Fibroblast of peridontal ligament (primary cell): Measurements from ENCODE around the gene SIPA1.

Experiments
- DNase-seq: peaks from one replicate; pipeline ENCODE4 v3.0.0-alpha.2; 2010; ENCODE audit errors: extremely low read depth

SIPA1 gene, protein sequence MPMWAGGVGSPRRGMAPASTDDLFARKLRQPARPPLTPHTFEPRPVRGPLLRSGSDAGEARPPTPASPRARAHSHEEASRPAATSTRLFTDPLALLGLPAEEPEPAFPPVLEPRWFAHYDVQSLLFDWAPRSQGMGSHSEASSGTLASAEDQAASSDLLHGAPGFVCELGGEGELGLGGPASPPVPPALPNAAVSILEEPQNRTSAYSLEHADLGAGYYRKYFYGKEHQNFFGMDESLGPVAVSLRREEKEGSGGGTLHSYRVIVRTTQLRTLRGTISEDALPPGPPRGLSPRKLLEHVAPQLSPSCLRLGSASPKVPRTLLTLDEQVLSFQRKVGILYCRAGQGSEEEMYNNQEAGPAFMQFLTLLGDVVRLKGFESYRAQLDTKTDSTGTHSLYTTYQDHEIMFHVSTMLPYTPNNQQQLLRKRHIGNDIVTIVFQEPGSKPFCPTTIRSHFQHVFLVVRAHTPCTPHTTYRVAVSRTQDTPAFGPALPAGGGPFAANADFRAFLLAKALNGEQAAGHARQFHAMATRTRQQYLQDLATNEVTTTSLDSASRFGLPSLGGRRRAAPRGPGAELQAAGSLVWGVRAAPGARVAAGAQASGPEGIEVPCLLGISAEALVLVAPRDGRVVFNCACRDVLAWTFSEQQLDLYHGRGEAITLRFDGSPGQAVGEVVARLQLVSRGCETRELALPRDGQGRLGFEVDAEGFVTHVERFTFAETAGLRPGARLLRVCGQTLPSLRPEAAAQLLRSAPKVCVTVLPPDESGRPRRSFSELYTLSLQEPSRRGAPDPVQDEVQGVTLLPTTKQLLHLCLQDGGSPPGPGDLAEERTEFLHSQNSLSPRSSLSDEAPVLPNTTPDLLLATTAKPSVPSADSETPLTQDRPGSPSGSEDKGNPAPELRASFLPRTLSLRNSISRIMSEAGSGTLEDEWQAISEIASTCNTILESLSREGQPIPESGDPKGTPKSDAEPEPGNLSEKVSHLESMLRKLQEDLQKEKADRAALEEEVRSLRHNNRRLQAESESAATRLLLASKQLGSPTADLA

DNA sequence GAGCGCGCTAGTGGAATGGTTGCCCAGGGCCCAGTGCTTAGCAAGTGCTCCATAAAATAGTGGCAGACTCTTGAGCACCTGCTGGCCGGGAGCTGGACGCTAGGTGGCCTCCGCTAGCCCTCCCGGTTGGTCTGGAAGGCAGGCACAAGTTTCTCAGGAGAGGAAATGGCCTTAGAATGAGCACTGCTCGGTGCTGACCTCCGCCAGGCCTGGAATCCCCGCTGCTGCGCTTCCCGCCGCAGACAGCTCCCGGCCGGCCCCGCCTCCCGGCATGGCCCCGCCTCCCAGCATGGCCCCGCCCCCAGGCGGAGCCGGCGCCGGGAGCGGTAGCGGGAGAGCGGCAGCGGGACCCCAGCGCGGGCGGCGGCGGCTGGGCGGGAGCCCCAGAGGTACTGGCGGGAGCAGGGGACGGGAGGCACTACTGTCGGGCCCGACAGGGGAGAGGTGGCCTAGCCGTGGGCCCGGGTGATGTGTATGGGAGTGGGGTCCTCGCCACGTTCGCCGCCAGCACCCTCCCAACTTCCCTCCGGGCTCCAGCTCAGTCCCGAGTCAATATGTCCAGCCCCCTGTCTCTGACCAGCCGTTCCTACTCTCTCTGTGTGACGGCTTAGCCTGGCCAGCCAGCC, at the start of gene SIPA1:
TSS of gene SIPA1 (plus strand) at position 308 of the 626 bp plus-strand sequence. CDS start 2,821 bp downstream, outside the sequence.
- DNase-seq = peak; percentile 72

DNA sequence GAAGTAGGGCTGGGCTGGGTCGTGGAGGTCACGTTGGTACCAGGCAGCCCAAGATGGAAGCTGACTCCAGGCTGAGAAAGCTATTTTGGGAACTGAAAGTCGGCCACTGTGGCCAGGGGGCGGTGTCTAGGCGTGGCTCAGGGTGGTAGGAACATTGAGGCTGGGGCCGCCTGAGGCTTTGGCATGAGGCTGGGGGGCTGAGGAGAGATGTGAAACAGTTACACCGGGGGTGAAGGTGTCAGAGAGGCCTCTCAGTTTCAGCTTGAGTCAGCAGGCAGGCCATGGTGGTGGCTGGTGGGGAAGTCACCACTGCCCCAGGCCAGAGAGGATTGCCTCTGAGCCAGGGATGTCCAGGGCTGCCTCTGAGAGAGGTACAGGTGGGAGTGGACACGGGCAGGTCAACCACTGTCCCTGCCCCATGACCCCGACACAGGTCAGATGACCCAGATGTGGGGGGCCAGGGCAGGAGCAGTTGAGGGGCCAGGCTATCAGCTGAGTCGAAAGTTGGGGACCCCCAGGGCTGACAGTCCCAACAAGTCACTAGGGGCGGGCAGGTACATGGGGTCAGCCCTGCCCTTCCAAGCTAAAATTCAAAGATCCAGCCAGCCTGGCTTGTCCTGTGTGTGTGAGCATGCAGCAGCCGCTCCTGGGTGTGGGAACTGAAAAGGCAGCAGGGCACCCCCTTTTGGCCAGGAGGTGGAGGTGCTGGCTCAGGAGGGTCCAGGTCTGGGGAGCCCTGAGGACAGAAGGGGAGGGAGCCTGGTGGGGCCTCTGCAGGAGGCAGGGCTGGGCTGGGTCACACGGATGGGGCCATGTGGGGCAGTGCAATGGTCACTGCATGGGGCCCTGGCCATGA, 49.5 kb upstream of the SIPA1 start:
- no peak for DNase-seq

DNA sequence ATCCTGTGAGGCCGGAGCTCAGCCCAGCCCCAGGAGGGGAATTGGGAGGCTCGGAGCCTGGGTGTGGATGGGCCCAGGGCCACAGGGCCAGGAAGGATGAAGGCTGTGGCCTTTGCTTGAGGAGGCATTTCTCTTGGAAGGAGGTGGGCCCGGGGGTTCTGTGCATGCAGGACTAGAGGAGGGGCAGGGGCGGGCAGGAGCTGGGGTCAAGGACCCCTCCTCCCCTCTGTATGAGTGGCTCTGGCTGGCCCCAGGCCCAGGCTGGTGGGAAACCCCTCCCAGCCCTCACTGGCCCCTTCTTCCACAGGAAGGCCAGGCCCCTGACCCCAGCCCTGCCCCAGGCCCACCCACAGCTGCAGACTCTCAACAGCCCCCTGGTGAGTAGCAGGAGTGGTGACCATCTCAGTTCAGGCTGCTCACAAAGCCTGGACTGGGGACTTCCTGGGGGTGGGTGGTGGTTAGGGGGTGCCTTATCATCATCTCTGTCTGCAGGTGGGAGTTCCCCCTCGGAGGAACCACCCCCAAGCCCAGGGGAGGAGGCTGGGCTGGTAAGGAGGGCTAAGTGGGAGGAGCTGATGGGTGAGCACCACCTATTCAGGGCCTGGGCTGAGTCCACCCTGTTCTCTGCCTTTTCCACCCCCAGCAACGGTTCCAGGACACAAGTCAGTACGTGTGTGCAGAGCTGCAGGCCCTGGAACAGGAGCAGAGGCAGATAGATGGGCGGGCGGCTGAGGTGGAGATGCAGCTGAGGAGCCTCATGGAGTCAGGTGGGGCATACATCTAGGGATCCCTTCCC, 48.3 kb upstream of the SIPA1 start:
- no peak for DNase-seq

DNA sequence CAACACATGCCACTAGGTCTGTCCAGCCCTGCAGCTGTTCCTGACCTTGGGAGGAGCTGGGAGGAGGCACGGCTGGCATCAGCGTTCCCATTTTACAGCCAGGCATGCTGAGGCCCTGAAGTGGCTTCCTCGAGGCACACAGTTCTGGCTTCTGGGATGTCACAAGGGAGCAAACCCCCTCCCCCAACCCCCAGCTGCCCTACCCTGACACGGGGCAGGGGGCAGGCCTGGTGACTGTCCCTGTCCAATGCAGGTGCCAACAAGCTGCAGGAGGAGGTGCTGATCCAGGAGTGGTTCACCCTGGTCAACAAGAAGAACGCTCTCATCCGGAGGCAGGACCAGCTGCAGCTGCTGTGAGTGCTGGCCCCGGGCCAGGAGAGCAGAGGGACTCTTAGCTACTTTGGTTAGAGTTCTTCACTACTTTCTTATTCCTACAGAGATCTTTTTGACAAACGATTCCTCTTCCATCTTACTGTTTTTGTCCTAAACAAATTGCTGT, 47.6 kb upstream of the SIPA1 start:
- no peak for DNase-seq

DNA sequence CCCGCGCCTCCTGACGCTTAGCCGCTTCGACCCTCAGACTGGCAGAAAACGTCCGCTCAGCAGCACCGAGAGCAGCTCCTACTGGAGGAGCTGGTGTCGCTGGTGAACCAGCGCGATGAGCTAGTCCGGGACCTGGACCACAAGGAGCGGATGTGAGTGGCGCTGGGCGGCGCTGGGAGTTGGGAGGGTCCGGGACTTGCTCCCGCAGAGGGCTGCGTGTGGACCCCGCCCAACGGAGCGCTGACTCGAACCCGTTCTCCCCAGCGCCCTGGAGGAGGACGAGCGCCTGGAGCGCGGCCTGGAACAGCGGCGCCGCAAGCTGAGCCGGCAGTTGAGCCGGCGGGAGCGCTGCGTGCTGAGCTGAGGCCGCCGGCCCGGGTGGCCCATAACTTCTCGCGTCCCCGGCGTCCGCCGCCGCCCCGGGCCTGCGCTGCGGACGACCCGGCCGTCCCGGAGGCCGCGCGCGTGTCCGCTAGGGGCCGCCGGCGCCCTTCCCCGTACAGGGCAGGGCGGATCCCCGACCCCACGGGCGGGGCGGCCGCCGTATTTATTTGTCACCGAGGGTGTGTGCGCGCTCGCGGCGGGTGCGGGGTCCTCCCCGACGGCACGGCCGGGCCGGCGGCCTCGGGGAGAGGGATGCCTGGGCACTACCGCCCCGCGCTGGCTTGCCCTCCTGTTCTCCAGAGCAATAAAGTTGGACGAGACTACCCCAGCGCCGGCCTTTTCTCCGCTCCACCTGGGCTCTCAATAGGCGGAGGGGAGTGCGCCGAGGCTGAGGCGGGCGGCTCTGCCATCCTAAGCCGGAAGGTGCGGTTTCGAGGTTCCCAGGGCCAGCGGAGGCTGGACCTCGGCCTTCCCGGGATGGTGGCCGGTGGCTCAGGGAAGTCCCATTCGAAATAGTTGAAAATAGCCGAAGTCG, 45.7 kb upstream of the SIPA1 start:
- DNase-seq = no peak

DNA sequence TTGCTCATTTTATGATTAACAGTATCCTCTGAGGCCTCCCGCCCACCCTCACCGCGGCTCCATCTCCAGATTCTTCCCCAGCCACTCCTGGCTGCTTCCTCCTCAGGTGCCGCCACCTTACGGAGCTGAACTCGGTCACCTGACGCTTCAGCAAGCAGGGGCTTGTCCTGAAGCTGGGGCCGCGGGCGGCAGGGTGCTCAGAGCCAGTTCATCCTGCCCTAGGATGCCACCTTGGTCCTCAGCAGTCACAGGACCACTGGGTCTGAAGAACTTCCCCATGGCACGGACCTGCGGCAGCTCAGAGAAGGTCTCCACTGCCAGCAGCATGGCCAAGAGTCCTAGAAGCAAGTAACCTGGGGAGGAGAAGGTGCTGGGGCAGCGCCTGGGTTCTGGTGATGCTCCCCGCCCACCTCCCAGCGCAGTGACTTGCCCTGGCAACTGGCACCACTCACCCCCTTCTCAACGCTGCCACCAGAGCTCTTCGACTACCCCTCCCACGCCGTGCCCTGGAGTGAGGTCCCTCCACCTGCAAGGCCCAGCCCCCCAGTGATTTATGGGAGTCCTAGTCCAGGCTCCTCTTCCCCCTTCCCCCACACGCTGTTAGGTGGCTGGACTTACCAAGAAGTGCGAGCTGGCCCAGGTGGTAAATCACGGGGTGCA, 44.9 kb upstream of the SIPA1 start:
- no peak for DNase-seq

DNA sequence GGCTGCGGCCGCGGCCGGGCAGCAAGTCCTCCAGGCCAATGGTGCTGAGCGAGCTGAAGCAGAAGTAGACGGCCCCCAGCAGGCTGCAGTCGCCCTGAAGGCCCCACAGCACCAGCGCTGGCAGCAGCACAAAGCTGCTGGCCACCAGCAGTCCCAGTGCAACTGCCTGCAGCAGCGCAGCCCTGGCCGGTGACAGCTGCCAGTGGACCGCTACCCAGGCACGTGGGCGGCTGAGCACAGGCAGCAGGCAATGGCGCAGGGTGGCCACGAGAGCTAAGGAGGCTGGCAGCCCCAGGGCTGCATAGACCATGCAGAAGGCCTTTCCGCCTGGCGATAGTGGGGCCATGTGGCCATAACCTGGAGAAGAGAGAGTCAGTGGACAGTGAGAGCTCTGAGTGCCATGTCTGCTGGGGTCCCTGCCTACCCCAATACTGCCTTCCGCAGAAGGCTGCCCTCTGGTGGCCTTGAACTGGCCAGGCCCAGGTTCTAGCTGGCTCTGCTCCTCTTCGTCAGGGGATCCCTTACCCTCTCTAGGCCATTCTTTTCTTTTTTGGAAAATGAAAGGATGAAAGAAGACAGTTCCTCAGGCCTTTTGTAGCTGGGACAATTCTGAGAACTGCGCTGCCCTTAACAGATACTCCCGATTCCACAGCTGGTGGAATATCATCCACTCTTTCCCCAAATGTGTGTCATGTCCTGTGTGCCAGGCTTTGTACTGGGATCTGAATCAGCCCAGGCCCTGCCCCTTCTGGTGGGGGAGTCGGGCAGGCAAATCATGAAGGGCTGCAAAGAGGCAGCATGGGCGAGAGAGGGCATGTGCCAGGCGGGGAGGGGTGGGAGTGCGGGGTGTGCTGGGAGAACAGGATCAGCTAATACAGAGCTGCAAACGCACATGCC, 44.1 kb upstream of the SIPA1 start:
- DNase-seq = no peak

DNA sequence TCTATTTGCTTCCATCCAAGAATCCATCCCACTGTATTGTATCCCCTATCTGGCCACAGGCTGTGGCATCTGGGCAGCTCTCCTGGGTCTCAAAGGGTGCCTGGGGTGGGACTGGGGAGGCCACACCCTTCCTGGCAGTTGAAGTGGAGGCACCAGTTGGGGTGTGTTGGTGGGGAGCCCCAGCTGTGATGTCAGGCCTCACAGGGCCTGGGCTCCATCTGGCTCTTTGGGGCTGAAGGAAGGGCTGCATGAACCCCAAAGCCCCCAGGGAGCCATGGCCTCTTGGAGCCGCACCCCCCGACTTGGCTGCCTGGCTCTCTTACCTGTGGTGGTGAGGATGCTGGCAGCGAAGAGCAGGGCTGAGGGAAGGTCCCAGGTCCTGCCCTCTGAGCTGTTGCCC, 42.8 kb upstream of the SIPA1 start:
- DNase-seq = no peak

DNA sequence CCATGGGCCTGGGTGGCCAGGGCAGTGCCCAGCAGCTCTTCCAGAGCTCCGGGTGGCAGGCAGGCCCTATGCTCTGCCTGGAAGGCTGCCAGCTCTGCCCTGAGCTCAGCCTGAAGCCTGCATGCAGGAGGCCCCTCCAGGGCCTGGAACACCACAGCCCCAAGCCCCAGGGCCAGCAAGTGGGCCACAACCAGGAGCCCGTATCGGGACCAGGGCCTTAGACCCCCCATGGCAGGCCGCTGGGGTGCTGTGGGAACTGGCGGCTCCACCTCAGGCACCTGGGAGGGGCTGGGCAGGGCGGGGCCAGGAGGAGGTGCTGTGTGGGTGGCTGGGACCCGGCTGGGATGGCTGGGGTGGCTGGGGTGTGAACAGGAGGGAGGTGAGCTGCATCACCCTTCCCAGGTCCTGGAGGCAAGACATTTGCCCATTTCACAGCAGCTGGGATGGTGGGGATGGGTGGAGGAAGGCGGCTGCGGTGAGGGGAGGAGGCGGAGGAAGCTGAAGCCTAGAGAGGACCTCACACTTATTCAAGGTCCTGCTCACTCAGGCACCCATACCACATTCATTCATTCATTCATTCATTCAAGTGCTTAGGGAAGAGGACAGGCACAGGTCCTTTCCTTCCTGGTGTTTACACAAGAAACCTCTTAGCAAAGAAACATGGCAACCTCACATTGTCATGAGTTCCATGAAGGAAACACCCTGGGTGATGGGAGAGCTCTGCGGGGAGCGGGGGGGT, 42.2 kb upstream of the SIPA1 start, which contains the start of gene KCNK7:
TSS of gene KCNK7 (minus strand) at position 258 of the 739 bp plus-strand sequence. CDS start at position 230, 28 bp downstream.
- DNase-seq = no peak

DNA sequence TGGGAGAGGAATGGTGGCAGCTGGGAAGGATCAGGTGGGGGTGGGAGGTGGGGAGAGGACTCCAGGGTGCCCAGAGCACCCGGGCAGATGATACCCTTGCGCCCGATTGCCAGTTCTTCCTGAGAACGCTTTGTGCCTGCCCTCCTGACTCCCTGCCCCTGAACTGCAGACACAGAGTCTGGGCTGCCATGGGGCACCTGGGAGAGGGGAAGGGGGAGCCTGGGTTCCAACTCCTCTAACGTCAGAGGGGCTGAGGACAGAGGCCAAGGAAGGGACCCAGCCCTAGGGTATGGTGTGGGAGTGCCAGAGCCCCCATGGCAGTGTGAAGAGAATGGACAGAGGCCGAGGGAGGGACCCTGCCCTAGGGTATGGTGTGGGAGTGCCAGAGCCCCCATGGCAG, 41.4 kb upstream of the SIPA1 start:
- no peak for DNase-seq

DNA sequence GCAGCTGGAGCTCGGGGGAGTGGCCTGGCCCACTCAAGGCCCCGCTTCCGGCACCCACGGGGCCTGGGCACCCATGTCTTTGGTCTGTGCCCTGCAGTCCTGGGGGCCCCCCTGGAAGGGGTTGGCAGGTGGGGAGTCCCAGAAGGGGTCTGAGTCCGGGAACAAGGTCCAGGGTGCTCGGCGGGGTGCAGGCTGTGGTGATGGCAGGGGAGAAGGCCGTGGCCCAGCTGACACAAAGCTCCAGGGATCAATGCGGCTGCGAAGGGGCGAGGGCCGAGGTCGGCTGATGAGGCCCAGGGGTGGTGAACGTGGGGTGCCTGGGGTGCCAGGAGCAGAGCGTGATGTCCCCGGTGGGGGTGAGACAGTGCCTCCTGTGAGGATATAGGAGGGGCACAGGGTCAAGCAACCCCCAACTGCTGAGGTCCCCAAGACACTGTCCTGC, 39.6 kb upstream of the SIPA1 start:
- no peak for DNase-seq

DNA sequence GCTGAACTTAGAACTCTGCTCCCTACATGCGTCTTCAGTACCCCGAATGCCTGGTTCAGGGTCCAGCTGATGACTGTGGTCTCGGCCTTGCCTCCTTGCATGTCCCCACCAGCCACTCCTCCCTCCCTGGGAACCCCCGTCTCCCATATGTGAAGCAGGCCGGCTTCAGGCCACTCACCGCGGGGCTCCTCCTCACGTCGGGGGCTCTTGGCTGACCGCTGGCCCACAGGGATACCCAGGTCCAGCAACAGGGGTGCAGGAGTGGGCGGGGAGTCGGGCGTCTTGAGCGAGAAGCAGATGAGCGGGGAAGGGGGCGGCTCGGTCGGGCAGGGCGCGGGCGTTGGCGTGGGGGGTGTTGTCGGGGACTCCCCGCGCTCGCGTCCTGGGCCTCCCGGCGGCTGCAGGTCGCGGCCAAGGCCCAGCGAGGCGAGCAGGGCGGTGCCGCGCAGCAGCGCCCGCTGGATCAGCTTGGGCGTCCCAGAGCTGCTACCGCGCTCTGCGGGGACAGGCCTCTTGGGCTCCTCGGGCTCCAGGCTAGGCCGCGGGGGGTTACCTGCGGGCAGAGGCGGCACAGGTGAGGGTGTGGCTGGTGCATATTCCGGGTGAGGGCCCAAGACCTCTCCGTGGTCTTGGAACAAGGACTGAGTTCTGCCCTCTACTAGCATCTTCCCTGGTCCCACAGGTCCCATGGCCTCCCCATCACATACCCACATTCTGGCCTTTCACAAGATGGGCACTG, 38.5 kb upstream of the SIPA1 start:
- DNase-seq = no peak

DNA sequence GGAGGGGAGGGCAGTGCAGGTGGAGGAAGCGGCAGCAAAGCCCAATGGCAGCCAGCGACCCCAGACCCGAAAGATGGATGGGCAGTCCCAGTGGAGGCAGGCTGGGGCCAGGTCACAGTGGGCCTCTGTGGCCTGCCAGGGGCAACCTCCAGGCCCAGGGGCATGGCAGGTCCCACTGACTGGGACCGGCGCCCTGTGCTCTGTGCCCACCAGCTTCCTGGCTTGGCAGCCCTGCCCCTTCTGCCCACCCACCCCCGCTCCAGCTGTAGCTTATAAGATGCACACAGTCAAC, 38.0 kb upstream of the SIPA1 start:
- no peak for DNase-seq

DNA sequence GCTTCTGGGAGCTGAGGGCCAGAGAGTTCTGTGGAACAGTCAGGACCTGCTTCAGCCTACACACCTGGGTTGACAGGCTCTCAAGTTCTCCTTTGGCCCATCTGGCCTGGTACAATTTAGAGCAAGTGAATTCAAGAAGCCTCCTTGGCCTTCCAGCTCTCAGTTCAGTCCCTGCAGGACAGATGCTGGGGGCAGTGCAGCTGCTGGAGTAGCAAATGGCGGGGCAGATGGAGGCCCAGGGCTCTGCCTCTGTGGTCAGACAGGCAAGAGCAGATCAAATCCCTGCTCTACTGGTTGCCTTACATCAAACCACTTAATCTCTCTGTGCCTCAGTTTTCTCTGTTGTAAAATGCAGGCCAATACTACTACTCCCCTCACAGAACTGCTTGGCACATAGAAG, 33.6 kb upstream of the SIPA1 start:
- DNase-seq = no peak

DNA sequence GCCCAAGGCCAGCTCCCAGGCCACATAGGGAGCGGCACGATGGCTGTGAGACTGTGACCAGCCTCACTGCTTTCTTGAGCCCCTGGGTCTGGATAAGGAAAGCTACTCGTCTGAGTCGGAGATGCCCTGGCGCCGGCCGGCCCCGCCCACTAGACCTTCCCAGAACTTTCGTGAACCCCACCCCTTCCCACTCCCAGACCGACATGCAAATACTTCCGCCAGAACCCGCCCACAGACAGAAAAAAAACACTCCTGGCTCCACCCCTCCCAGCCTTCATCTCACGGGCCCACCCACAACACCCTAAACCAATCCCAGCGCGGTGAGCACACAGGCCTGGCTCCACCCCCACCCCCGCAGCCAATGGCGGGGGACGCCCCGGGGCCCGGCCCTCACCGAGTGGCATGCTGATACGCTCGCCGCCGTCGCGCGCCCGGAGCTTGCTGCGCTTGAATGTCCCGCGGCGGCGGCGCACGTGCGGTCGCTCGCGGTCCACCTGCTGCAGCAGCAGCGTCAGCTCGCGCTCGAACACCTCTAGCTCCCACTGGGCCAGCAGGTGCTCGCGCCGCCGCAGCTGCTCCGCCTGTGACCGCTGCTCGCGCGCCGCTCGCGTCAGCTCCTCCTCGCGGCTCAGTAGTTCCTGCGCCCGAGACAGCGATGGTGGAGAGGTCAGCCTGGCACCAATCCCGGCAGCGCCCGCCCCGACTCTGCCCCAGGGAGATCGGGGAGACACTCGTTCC, 30.9 kb upstream of the SIPA1 start:
- peak; percentile 81 for DNase-seq
